Measurements from ENCODE around the gene SSB.
"Not testable (repeated sequence)": the region's sequence is repeated elsewhere in the genome, so short reads cannot be mapped to it uniquely, and the experiment has no call there.

DNA sequence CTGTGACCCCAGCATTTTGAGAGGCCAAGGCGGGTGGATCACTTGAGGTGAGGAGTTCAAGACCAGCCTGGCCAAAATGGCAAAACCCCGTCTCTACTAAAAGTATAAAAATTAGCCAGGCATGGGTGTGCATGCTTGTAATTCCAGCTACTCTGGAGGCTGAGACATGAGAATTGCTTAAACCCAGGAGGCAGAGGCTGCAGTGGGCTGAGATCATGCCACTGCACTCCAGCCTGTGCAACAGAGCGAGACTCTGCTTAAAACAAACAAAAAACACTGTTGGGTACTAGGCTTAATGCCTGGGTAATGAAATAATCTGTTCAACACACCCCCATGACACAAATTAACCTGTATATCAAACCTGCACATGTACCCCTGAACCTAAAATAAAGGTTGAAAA is 37.9 kb upstream of the SSB start:
- TF ChIP-seq, protein P1, sequence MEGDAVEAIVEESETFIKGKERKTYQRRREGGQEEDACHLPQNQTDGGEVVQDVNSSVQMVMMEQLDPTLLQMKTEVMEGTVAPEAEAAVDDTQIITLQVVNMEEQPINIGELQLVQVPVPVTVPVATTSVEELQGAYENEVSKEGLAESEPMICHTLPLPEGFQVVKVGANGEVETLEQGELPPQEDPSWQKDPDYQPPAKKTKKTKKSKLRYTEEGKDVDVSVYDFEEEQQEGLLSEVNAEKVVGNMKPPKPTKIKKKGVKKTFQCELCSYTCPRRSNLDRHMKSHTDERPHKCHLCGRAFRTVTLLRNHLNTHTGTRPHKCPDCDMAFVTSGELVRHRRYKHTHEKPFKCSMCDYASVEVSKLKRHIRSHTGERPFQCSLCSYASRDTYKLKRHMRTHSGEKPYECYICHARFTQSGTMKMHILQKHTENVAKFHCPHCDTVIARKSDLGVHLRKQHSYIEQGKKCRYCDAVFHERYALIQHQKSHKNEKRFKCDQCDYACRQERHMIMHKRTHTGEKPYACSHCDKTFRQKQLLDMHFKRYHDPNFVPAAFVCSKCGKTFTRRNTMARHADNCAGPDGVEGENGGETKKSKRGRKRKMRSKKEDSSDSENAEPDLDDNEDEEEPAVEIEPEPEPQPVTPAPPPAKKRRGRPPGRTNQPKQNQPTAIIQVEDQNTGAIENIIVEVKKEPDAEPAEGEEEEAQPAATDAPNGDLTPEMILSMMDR (IDR thresholded peaks at IDR 0.05; ENCODE audit: low read length): not testable (repeated sequence)
- TF ChIP-seq EZH2 (IDR thresholded peaks at IDR 0.05; ENCODE audit: borderline replicate concordance, low read length): not testable (repeated sequence)
